SK-N-SH (cell line): ENCODE data around the gene PRR22. TPM values are rescaled to one million over a fixed set of nuclear protein-coding genes. Genes with fewer than 3 reads are reported as not detected.

Experiments
- CTCF ChIA-PET: fragments of 300-600, 350-600 bp; formaldehyde crosslinking; extraction: SDS; loops from one replicate; lab custom pipeline; 2021; lab: Yijun Ruan, JAX
- POLR2A ChIA-PET: fragments of 350-600 bp; sonication (Branson Sonifier 250); formaldehyde crosslinking; extraction: SDS; loops from one replicate; lab custom pipeline; 2020; ENCODE audit warnings: antibody characterized with exemption, inconsistent platforms; lab: Yijun Ruan, JAX
- DNase-seq: peaks from one replicate; pipeline ENCODE4 v3.0.0; 2012
- H2AFZ ChIP-seq: fragments of 200-600 bp; sonication (generic); 2 replicates; pipeline ENCODE4 v1.8.1; 2016; ENCODE audit warnings: antibody characterized with exemption, mild to moderate bottlenecking, low read depth
- H3F3A ChIP-seq: fragments of 200-600 bp; sonication (generic); replicated peaks from 2 replicates; pipeline ENCODE3; 2016; ENCODE audit warnings: antibody characterized with exemption, mild to moderate bottlenecking; ENCODE audit not compliant: insufficient read depth
- H3K27ac ChIP-seq, 2 experiments: fragments of 200-500 bp in 1 of 2; fragments of 200-600 bp in 1 of 2; sonication (Bioruptor generic) in 1 of 2; sonication (generic), shearing (Covaris generic) in 1 of 2; 2 replicates each; pipeline versions ENCODE4 v1.5.1 to v1.6.1; 2014 to 2016; ENCODE audit warnings: low read depth in 2 of 2, inconsistent platforms in 1 of 2, low read length in 1 of 2, mild to moderate bottlenecking in 1 of 2, mixed read lengths in 1 of 2
- H3K27me3 ChIP-seq: fragments of 200-600 bp; sonication (generic), shearing (Covaris generic); 2 replicates; pipeline ENCODE4 v1.6.1; 2016; ENCODE audit warnings: mixed run types; ENCODE audit not compliant: insufficient read depth
- H3K36me3 ChIP-seq, 2 experiments: fragments of 200-500 bp in 1 of 2; fragments of 200-600 bp in 1 of 2; sonication (Bioruptor generic) in 1 of 2; sonication (generic) in 1 of 2; replicated peaks in 1 of 2; 2 replicates each; pipeline versions ENCODE3 to v1.5.1; 2014 to 2016; ENCODE audit warnings: low read length in 1 of 2, mild to moderate bottlenecking in 1 of 2; ENCODE audit not compliant: insufficient read depth in 2 of 2, control insufficient read depth in 1 of 2
- H3K4me1 ChIP-seq, 2 experiments: fragments of 200-500 bp in 1 of 2; fragments of 200-600 bp in 1 of 2; sonication (Bioruptor generic) in 1 of 2; sonication (generic), shearing (Covaris generic) in 1 of 2; 2 replicates each; pipeline versions ENCODE4 v1.5.1 to v1.6.1; 2014 to 2016; ENCODE audit warnings: low read depth in 1 of 2, low read length in 1 of 2, mixed run types in 1 of 2; ENCODE audit not compliant: insufficient read depth in 2 of 2, control insufficient read depth in 1 of 2
- H3K4me2 ChIP-seq: fragments of 200-600 bp; sonication (generic), shearing (Covaris generic); 2 replicates; pipeline ENCODE4 v1.6.1; 2017; ENCODE audit warnings: mixed run types
- H3K4me3 ChIP-seq, 2 experiments: fragments of 200-500 bp in 1 of 2; fragments of 200-600 bp in 1 of 2; sonication (Bioruptor generic) in 1 of 2; sonication (generic), shearing (Covaris generic) in 1 of 2; 2 replicates each; pipeline versions ENCODE4 v1.5.1 to v1.8.1; 2014 to 2016; ENCODE audit warnings: low read depth in 2 of 2, inconsistent platforms in 1 of 2, low read length in 1 of 2, mild to moderate bottlenecking in 1 of 2, mixed read lengths in 1 of 2, moderate library complexity in 1 of 2
- H3K79me2 ChIP-seq: fragments of 200-600 bp; sonication (generic); 2 replicates; pipeline ENCODE4 v1.8.1; 2017; ENCODE audit warnings: mild to moderate bottlenecking; ENCODE audit not compliant: insufficient read depth
- H3K9ac ChIP-seq: fragments of 200-600 bp; sonication (generic); 2 replicates; pipeline ENCODE4 v1.6.1; 2017; ENCODE audit warnings: mixed run types
- H3K9me2 ChIP-seq: fragments of 200-600 bp; sonication (generic); 2 replicates; pipeline ENCODE4 v1.6.1; 2017; ENCODE audit warnings: mixed run types
- H3K9me3 ChIP-seq: fragments of 200-600 bp; sonication (generic); 2 replicates; pipeline ENCODE4 v1.6.1; 2017; ENCODE audit warnings: mixed run types, mild to moderate bottlenecking, moderate library complexity
- H4K20me1 ChIP-seq: fragments of 200-600 bp; sonication (generic); 2 replicates; pipeline ENCODE4 v1.6.1; 2017; ENCODE audit warnings: mild to moderate bottlenecking, mixed run types; ENCODE audit not compliant: insufficient read depth
- CHD2 ChIP-seq: fragments of 150-350 bp; IDR thresholded peaks from 2 replicates; pipeline ENCODE4 v1.6.1; 2018; ENCODE audit warnings: low read length; ENCODE audit not compliant: partially characterized antibody
- ELF1 ChIP-seq: IDR thresholded peaks from 2 replicates; pipeline ENCODE4 v1.4.0; 2012
- EZH2phosphoT487 ChIP-seq: fragments of 200-600 bp; sonication (generic); IDR thresholded peaks from 2 replicates; pipeline ENCODE4 v1.6.1; 2017; ENCODE audit warnings: low read depth, mixed run types, mild to moderate bottlenecking, antibody characterized with exemption, moderate library complexity, borderline replicate concordance
- FOXJ3 ChIP-seq: sonication (generic); formaldehyde crosslinking; IDR thresholded peaks from 2 replicates; pipeline ENCODE4 v1.5.1; 2020; ENCODE audit warnings: mild to moderate bottlenecking, missing genetic modification reagents
- FOXM1 ChIP-seq: IDR thresholded peaks from 2 replicates; pipeline ENCODE4 v1.4.0; 2012; ENCODE audit warnings: low read depth, mild to moderate bottlenecking
- GABPA ChIP-seq: IDR thresholded peaks from 2 replicates; pipeline ENCODE4 v1.4.0; 2012; ENCODE audit warnings: low read depth, mild to moderate bottlenecking
- GATA2 ChIP-seq: sonication (generic); formaldehyde crosslinking; IDR thresholded peaks from 2 replicates; pipeline ENCODE4 v1.5.0; 2020; ENCODE audit warnings: mild to moderate bottlenecking, missing genetic modification reagents
- JUND ChIP-seq: IDR thresholded peaks from 2 replicates; pipeline ENCODE4 v1.4.0; 2012
- MXI1 ChIP-seq: IDR thresholded peaks from 2 replicates; pipeline ENCODE4 v1.6.1; 2012; ENCODE audit warnings: mild to moderate bottlenecking, low read depth, low read length, improper control_type of control experiment
- NFIC ChIP-seq: IDR thresholded peaks from 2 replicates; pipeline ENCODE4 v1.4.0; 2012; ENCODE audit warnings: borderline replicate concordance
- POLR2AphosphoS5 ChIP-seq: IDR thresholded peaks from 2 replicates; pipeline ENCODE4 v1.6.1; 2012; ENCODE audit warnings: low read depth, low read length
- REST ChIP-seq: IDR thresholded peaks from 2 replicates; pipeline ENCODE4 v1.6.1; 2012; ENCODE audit warnings: mild to moderate bottlenecking, low read depth, low read length, moderate library complexity
- TCF12 ChIP-seq: IDR thresholded peaks from 2 replicates; pipeline ENCODE4 v1.4.0; 2012
- USF1 ChIP-seq: IDR thresholded peaks from 2 replicates; pipeline ENCODE4 v1.4.0; 2012; ENCODE audit warnings: low read depth, borderline replicate concordance
- YY1 ChIP-seq: IDR thresholded peaks from 2 replicates; pipeline ENCODE4 v1.4.0; 2012; ENCODE audit warnings: low read depth, mild to moderate bottlenecking
- WGBS: methylation state at CpG from one replicate; pipeline ENCODE4 v1.1.6; 2017; ENCODE audit warnings: low lambda C conversion rate; 5-methylcytosine and 5-hydroxymethylcytosine counted together
- polyA plus RNA-seq, 3 experiments: library from polyadenylated mRNA; depleted of rRNA; stranded (reverse); fragments of >200 nt; gene quantifications; 2 replicates each; pipeline ENCODE4 v1.2.3, GENCODE V29; 2012
- TF ChIP-seq, protein P1 (sequence below): IDR thresholded peaks from 2 replicates; pipeline ENCODE4 v1.4.0; 2012; ENCODE audit warnings: low read depth

PRR22 gene
- polyA plus RNA-seq, 1 of the 3 experiments (the other 2 are of a cell fraction), result 0.82 TPM

GRCh38 chr19:5778402-5778801, 6.1 kb downstream of the PRR22 start:
- H3K9me3 ChIP-seq, result no peaks in the 10 kb centered on the region
- ChIA-PET CTCF (no interaction called here), POLR2A (no interaction called here)
- no peak overlapping the region for H3K4me2 ChIP-seq
- no peaks in the 10 kb centered on the region for H3F3A ChIP-seq
- no peak for DNase-seq
- H3K36me3 ChIP-seq, result no peaks in the 10 kb centered on the region
- H3K27ac ChIP-seq, result no peak overlapping the region
- no peaks in the 10 kb centered on the region for H3K9me2 ChIP-seq
- WGBS, result 86% methylated on average over 14 of the region's 17 CpGs
- no peak overlapping the region for H3K9ac ChIP-seq
- H3K79me2 ChIP-seq, result no peaks in the 10 kb centered on the region
- no peaks in the 10 kb centered on the region; a peak in 1 of 4 replicates for H3K4me1 ChIP-seq
- no peaks in the 10 kb centered on the region for H3K27me3 ChIP-seq
- TF ChIP-seq FOXJ3 (CRISPR knock-in tag), result no peak
- H3K4me3 ChIP-seq, result no peak overlapping the region
- H2AFZ ChIP-seq, result no peak overlapping the region
- H4K20me1 ChIP-seq, result no peaks in the 10 kb centered on the region

- DNase-seq, result no peak
Observed at GRCh38 chr19:5775668-5776309, 8.8 kb downstream of the PRR22 start.

GRCh38 chr19:5774921-5775320, 9.6 kb downstream of the PRR22 start:
- CTCF ChIA-PET, result interaction anchor here (0.8 to 2.8 kb wide), 7 partner anchors 8 to 213 kb away, joined by 3 to 19 read pairs (median 5); no protein-coding TSS in a partner anchor

More at GRCh38 chr19:5775668-5776309, 8.8 kb downstream of the PRR22 start:
- Histone ChIP-seq H3K27me3 (no peaks in the 10 kb centered on the region), H3F3A (no peaks in the 10 kb centered on the region), H3K4me2 (no peak overlapping the region), H2AFZ (no peak overlapping the region), H3K36me3 (no peaks in the 10 kb centered on the region), H3K9me2 (no peaks in the 10 kb centered on the region), H4K20me1 (no peaks in the 10 kb centered on the region), H3K79me2 (no peaks in the 10 kb centered on the region), H3K9ac (no peak overlapping the region), H3K27ac (no peak overlapping the region), H3K9me3 (no peaks in the 10 kb centered on the region), H3K4me3 (no peak overlapping the region), H3K4me1 (no peaks in the 10 kb centered on the region; a peak in 1 of 4 replicates)
- CTCF ChIA-PET, result interaction anchor here (0.9 to 2.8 kb wide), 3 partner anchors 19 to 28 kb away, joined by 3 to 19 read pairs (median 5); no protein-coding TSS in a partner anchor
- POLR2A ChIA-PET, result interaction anchor here (0.7 kb wide), 1 partner anchor 20 kb away, joined by 3 read pairs; no protein-coding TSS in a partner anchor
- WGBS, result 59% methylated on average over 16 of the region's 17 CpGs
- TF ChIP-seq YY1 (no peak), NFIC (no peak), TCF12 (peak; percentile 28; the same call in 1 of the 2 replicates)

More at GRCh38 chr19:5774921-5775320, 9.6 kb downstream of the PRR22 start:
- Histone ChIP-seq H3K27ac (no peak overlapping the region), H3K4me2 (no peak overlapping the region), H3K36me3 (no peaks in the 10 kb centered on the region), H2AFZ (no peak overlapping the region), H4K20me1 (no peaks in the 10 kb centered on the region), H3K27me3 (no peaks in the 10 kb centered on the region), H3K4me3 (no peak overlapping the region), H3K9me2 (no peaks in the 10 kb centered on the region), H3F3A (no peaks in the 10 kb centered on the region), H3K9me3 (no peaks in the 10 kb centered on the region), H3K4me1 (no peaks in the 10 kb centered on the region; a peak in 1 of 4 replicates), H3K9ac (no peak overlapping the region), H3K79me2 (no peaks in the 10 kb centered on the region)
- DNase-seq, result no peak
- TF ChIP-seq EZH2phosphoT487 (no peak), FOXM1 (no peak), REST (no peak), POLR2AphosphoS5 (no peak), GATA2 (CRISPR knock-in tag) (no peak), MXI1 (no peak), TCF12 (no peak), CHD2 (no peak), ELF1 (no peak), GABPA (no peak), USF1 (no peak), YY1 (no peak), JUND (no peak)
- TF ChIP-seq, protein P1, sequence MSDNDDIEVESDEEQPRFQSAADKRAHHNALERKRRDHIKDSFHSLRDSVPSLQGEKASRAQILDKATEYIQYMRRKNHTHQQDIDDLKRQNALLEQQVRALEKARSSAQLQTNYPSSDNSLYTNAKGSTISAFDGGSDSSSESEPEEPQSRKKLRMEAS, result no peak
- 87% methylated on average over 8 of the region's 8 CpGs for WGBS
- POLR2A ChIA-PET, result interaction anchor here (0.7 kb wide), 1 partner anchor 21 kb away, joined by 3 read pairs; no protein-coding TSS in a partner anchor
